ENCODE results near the gene GLYATL3.

GLYATL3 gene

GRCh38 chr6:49548613-49549304 lies 49.0 kb downstream of the GLYATL3 start:
- DNase-seq (ENCODE audit: low read depth in 3 of 3), result no peak

GRCh38 chr6:49549691-49550491 lies 50.2 kb downstream of the GLYATL3 start:
- DNase-seq (ENCODE audit: low read depth in 3 of 3), result no peak

- peak in 1 of 3 experiments; percentile 35 for DNase-seq (ENCODE audit: low read depth in 3 of 3)
Measured at GRCh38 chr6:49550492-49551077, 50.9 kb downstream of the GLYATL3 start, which contains the start of gene C6orf141. TSS of gene C6orf141 (plus strand) at chr6:49550668. CDS start at chr6:49550793, 125 bp downstream.

GRCh38 chr6:49551078-49551865 lies 51.5 kb downstream of the GLYATL3 start:
- no peak for DNase-seq (ENCODE audit: low read depth in 3 of 3)

- DNase-seq (ENCODE audit: low read depth in 3 of 3), result no peak
Measured at GRCh38 chr6:49551866-49552129, 52.1 kb downstream of the GLYATL3 start.

GRCh38 chr6:49552596-49552995 lies 52.9 kb downstream of the GLYATL3 start:
- no peak for DNase-seq (ENCODE audit: low read depth in 3 of 3)

- no peak for DNase-seq (ENCODE audit: low read depth in 3 of 3)
Measured at GRCh38 chr6:49553384-49553783, 53.7 kb downstream of the GLYATL3 start.

- no peak for DNase-seq (ENCODE audit: low read depth in 3 of 3)
Measured at GRCh38 chr6:49555951-49556350, 56.2 kb downstream of the GLYATL3 start.

- no peak for DNase-seq (ENCODE audit: low read depth in 3 of 3)
Measured at GRCh38 chr6:49556429-49556837, 56.7 kb downstream of the GLYATL3 start.

- DNase-seq (ENCODE audit: low read depth in 3 of 3), result no peak
Measured at GRCh38 chr6:49557177-49557576, 57.5 kb downstream of the GLYATL3 start.

- no peak for DNase-seq (ENCODE audit: low read depth in 3 of 3)
Measured at GRCh38 chr6:49558238-49558637, 58.5 kb downstream of the GLYATL3 start.

GRCh38 chr6:49563006-49563886 lies 63.5 kb downstream of the GLYATL3 start:
- DNase-seq (ENCODE audit: low read depth in 3 of 3), result no peak

GRCh38 chr6:49564552-49564951 lies 64.8 kb downstream of the GLYATL3 start:
- DNase-seq (ENCODE audit: low read depth in 3 of 3), result no peak

GRCh38 chr6:49565261-49565660 lies 65.5 kb downstream of the GLYATL3 start:
- no peak for DNase-seq (ENCODE audit: low read depth in 3 of 3)

GRCh38 chr6:49565855-49566254 lies 66.1 kb downstream of the GLYATL3 start:
- no peak for DNase-seq (ENCODE audit: low read depth in 3 of 3)

- no peak for DNase-seq (ENCODE audit: low read depth in 3 of 3)
Measured at GRCh38 chr6:49570474-49571079, 70.9 kb downstream of the GLYATL3 start.

GRCh38 chr6:49576618-49577017 lies 76.9 kb downstream of the GLYATL3 start:
- DNase-seq (ENCODE audit: low read depth in 3 of 3), result no peak
